Stimulated activated CD8-positive, alpha-beta memory T cell treated with anti-CD3 and anti-CD28 coated beads, Interleukin-7, amount 100 ng/mL, for 1 hour (primary cell): Measurements from ENCODE around the gene GPR153.

Experiments
- DNase-seq, 2 donors: peaks; one replicate each; pipeline ENCODE4 v3.0.0-alpha.2; 2020; ENCODE audit warnings: low read depth in 2 of 2

Gene GPR153

DNA sequence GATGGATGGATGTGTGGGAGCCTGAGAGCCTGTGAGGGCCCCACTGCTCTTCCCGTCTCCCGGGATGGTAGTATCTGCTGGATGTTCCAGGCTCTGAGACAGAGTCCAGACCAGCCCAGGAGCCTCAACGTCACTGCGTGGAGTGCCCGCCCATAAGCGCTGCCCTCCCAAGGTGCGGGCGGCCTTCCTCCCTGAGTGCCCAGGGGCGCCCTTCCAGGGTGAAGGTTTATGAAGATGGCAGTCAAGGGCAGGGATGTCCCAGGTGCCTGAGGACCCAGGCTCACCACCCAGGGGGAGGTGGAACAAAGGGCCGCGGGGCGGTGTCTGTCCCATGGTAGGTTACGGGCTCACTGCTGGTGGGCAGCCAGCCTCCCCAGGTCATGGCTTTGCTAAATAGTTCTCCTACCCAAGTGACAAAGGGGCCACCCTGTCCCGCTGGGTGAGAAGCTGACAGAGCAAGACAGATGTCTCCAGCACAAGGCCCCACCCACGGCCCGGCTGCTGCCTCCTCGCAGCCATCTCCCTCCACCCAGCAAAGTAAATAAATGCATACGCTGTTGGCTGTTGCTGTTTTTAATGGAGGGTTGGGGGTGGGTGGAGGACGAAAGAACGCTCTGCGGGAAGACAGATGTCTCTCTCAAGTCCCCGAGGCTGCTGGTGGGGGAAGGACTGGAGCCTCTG, 9.0 kb upstream of the GPR153 start:
- DNase-seq, result no peak

DNA sequence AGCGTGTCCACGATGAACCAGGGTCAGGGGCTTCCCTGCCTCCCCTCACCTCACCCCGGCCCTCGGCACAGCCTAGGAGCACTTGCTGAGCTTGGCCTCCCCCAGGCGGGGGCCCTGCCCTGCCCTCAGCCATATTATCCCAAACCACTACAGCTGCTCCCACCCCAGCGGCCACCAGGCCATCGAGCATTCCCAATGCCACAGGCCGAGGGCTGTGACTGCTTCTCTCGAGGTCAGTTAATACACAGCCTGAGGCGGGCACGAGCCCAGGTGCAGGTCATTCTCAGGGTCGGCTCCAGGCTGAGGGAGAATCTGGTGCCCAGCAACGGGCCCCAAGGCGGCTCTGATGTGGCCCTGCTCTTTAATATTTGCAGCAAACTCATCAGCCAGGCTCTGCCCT, 8.4 kb upstream of the GPR153 start:
- DNase-seq, result no peak

DNA sequence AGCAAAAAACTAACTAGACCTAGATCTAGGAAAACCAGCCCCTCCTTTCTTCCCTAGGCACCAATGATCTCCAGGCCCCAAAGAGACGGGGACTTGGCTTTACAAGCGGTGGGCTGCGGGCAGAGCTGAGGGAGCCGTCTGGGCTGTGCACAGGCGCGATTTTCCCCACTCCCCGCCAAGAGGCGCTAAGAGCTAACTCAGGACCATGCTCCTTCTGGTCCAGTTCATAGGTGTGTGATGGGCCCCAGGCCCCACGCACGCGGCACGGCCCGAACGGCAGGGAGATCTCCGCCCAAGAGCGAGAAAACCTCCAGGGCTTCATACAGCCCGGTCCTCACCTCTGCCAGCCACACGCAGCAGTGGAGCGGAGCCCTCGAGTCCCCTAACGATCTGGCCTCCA, 7.5 kb upstream of the GPR153 start:
- DNase-seq, result no peak

DNA sequence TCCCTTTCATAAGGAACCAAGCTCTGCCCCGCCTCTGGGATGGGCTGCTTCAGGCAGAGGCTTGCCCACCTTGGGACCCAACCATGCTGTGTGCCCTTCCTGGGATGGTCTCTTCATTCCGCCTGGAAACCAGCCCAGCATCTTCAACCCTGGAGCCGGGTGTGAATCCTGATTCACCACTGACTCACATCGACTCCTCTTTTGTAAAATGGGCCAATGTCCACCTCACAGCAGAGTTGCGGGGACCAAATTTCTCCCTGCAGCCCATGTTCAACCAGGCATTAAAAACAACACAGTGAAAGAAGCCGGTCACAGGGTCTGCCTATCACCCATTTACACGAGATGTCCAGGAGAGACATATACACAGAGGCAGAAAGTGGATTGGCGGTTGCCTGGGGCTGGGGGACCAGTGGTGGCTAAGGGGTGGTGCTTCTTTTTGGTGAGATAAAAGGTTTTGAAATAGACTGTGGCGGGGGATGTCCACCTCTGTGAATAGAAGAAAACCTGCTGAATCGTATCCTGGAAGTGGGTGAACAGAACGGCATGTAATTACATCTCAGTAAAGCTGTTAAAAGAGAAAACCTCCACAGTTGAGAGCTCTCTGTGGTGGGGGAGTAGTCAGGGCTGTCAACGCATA, 6.9 kb upstream of the GPR153 start:
- DNase-seq, result no peak

DNA sequence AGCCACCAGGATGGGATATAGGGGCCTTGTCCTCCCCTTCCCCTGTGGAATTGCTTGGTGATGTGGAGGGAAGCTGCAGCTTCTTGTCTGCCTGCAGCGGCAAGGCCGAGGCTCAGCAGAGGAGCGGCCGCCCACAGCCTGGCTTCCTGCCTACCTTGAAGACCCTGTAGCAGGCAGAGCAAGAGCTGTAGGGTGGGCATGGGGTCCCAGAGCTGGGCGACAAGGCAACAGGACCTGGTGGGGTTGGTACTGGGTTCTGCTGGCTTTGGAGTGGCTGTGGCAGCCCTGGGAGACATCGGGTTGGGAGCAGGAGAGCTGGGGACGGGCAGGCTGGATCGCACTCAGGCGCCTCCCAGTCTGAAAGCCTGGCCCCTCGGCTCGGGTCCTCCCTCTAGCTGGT, 5.7 kb upstream of the GPR153 start:
- no peak for DNase-seq

DNA sequence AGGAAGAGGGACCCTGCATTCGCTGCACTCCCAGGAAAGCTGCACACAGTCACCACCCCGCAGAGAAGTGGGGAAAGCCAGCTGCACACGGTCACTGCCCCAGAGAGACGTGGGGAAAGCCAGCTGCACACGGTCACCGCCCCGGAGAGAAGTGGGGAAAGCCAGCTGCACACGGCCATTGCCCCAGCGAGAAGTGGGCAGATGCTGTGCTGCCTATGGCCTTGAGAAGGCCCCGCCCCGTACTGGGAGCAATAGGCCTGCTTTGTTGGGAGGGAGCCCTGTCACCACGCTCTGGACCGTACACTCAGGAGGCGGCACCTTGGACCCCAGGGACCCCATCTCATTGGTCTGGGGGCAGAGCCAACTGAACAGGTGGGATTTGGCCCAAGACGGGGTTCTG, 4.3 kb upstream of the GPR153 start:
- no peak for DNase-seq

DNA sequence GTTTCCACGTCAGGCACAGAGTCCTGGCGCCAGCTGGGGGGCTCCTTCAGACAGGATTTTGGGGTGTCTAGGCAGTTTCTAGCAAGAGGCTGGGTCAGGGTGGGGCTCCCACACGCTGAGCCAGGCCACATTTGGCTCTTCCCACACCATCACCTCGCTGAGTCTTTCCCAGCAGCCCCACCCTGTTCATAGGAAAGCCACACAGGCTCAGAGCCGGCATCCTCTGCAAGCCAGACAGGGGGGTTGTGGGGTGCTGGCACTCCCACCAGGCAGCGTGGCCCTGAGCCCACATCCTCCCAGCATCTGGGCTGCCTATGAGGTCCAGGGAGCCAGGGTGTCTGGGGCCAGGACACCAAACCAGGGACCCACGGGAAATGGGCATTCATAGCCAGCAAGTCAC, 2.8 kb upstream of the GPR153 start:
- no peak for DNase-seq

DNA sequence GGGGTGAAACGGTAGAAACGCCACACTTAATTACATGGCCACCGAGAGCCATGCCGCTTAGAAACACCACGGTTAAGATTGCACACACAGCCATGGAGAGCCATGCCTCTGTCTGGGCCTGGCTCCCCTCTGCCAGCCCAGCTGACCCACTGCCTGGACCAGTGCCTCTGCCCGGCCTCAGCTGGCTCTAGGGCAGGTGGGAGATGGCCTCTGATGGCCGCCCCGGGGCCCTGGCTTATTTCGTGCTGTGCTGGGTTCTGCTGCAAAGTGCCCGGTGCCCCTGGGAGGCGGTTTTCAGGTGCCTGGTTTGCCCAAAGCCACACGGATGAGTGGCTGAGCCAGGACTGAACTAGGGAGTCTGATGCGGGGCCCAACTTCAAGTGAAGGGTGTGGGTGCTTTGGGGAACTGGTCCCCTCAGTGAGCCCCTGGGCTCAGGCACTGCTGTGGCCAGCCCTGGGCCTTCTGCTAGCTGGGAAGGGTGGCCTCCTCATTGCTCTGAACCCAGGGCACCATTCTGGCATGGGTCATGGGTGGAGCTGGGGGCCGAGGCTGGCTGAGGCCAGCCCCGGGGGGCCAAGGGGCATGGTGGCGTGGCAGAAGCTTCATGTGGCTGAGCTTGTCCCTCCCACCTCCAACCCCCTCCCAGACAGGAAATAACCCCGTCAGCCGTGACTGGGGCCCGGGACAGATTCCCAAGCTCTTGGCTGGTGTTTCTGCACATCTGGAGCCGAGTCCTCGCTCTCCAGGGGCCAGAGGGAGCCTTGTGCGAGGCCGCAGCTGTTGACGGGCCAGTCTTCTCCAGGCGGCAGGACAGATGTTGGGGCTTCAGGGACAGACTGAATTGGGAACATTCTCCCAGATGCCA, 1.9 kb upstream of the GPR153 start:
- DNase-seq, result no peak

DNA sequence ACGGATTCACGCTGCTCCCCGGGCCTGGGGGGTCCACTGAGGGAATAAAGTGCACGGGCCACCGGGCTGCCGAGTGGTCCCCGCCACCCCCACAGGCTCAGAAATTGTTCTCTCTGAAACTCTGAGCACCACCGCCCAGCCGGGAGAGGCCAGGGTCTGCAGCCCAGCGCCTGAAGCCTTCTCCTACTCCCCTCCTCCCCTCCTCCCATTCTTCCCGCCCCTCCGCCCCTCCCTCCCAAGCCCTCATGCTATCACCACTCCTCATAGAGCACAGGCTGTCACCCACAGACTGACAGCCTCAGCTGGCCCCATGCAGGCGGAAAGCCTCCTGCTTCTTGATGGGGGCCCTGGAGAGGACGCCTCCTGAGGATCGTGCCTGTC, 707 bp upstream of the GPR153 start:
- DNase-seq, result no peak

DNA sequence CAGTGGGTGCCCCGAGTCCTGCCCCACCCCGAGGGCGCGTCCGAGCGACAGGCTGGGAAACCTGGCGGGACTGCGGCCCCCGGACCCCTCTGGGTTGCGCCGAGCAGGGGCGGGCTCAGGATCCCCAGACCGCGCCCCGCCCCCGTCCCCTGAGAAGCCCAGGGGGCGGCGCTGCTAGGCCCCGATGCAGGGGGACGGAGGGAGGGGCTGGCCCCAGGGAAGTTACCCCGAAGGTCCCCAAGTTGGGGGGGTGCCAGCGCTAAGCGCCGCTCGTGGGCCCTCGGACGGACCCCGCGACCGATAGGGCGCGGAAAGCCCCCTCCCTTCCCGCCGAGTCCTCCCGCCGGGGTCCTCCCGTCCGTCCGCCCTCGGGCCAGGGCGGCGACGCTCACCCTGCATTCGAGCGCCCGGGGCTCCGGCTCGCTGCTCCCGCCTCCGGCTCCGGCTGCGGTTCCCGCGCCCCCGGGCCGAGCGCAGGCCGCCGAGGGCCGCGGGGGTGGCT, 414 bp downstream of the GPR153 start:
- no peak for DNase-seq

DNA sequence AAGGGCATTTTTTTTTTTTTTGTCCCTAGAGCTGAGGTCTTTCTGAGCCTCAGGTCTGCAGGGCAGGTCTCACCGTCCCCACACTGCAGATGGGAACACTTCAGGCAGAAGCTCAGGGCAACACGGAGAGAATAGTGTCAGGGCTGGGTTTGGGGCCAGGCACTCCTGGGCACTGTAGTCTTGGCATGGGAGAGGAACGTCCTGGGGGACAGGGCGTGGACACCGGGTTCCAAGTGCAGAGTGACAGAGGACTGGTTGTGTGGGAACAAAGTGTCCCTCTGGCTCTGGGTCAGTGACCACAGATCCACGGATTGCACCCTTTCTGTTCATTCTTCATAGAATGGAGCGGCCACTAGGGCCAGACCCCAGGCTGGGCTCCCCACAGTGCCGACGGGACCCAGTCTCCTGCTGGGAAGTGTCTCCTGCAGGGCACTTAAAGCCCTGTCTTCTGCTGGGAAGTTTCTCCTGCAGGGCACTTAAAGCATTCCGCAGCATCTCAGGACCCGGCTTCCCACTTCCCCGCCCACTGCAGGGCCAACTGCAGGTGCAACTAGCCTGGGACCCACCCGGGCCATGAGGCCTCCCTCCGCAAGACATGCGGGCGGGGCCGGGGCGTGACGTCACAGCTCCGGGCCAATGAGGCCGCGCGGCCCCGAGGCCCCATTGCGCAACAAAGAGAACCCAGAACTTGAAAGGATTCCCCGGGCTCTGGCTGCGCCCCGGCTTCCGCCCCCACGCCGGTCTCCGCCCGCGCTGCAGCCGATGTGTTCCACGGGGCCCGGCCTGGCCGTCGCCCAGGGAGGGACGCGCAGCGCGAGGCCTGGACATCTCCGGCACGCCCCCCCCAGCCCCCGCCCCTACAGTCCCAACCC, 1.2 kb downstream of the GPR153 start:
- DNase-seq, result peak; percentile 49 to 58

DNA sequence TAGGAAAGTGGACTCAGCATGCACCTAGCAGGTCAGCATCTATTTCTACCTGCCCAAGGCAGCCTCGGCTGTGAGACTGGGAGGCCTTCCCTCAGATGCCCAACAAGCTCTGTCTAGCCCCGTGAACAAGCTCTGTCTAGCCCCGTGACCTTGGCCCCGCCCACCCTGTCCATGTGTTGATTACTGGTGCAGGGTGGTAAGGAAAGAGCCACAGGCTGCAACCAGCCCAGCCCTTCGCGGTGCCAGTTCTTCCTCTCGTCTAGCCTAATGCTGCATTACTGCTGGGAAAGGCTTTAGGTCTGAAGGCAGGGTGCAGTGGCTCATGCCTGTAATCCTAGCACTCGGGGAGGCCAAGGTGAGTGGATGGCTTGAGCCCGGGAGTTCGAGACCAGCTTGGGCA, 2.2 kb downstream of the GPR153 start:
- no peak for DNase-seq

DNA sequence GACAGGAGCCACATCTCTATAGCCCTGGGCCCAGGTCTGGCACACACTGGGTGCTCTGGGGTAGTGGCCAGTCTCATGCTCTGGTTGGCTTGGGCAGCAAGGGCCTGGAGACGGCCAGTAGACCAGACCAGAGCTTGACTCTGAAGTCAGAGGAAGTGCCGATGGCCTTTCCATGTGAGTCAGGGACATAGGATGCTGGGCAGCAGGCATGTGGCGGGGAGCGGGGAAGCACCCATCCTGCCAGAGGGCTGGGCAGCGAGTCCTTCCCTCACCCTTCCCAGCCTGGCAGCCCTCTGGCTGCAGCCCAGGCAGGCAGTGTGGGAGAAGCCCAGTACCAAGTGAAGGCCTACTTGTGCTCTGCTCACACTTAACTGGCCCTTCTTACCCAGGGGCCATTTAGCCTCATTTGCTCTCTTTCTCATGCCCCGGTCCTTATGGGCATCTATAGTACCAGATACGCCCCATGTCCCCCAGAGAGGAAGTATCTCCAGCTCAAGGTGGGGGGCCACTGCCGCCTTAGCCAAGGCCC, 3.3 kb downstream of the GPR153 start:
- no peak for DNase-seq

DNA sequence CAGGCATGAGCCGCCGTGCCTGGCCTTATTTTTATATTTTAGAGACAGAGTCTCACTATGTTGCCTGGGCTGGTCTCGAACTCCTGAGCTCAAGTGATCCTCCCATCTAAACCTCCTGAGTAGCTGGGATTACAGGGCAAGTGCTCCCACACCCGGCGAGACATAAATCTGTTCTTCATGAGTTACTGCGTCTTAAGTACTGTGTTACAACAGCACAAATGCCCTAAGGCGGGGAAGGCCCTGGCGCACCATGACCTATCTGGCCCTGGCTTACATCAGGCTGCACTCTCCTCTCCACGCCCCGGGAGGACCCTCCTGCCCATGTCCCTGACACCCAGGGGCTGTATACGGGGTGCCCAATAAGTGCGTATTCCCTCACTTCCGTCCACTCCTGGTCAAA, 4.3 kb downstream of the GPR153 start:
- no peak for DNase-seq

DNA sequence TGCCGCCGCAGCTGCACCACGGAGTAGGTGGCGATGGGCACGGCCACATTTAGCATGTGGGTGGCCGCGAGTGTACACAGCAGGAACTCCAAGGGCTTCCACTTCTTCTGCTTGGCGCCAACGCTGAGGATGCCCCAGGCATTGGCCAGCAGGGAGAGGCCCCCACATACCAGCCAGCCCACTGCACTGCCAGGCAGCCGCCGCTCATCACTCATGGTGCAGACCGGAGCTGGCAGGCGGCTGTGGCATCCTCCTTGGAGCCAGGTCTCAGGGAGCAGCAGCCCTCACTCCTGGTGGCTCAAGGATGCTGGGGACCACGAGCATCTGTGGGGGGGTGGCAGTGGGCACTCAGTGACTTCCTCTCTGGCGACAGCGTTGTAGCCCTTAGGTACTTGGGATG, 6.2 kb downstream of the GPR153 start:
- DNase-seq, result no peak

DNA sequence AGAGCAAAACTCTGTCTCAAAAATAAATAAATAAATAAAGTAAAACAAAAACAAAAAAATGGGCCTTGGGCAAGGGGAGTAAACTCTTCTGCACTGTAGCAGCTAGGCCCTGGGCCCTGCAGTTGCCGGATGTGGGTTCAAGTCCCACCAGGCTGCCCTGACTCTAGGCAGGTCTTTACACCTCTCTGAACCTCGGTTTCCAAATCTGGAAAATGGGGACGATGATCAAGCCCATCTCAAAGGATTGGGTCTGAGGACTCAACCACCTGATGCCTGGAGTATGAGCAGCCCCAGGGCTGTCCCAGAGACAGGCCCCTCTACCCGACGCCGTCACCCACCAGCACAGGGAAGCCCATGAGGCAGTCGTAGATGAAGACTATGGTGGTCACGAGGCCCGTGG, 7.5 kb downstream of the GPR153 start:
- no peak for DNase-seq

DNA sequence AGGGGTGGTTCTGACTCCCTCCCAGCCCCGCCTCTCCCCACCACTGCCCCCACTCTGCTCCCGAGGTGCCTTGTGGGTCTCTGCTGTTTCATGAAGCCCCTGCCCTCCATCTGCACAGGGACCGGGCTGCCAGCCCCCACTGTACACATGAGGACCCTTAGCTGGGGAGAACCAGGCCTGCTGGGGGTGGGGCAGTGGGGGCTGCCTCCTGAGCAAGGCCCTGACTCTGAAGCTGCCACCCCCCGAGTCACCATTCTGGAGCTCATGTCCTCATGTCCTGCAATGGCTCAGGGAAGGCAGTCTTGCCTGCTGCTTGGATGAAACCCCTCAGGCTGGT, 8.6 kb downstream of the GPR153 start:
- no peak for DNase-seq

DNA sequence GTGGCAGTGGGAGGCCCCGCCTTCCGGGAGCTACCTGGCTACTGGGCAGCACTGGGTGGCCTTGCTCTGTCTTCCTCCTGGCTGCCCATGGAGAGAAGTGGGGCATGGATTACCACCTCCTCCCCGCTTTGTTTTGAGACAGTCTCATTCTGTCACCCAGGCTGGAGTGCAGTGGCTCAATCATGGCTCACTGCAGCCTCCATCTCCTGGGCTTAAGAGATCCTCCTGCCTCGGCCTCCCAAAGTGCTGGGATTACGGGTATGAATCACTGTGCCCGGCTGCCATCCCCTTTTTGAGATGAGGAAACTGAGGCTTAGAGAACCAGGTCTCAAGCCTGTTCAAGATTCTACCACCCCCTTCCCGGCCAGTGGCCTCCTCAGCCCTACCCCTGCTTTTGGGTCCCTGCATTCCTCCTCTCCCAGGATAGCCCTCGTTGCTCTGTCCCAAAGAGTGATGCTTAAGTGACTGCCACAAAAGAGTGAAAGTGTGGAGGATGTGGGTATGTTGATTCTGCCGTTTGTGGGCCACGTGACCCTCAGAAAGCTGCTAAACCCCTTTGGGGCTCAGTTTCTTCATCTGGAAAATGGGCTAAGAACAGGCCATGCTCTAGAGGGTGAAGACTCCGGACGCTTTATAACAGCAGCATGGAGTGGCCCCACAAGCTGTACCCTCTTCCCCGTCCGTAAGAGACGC, 9.1 kb downstream of the GPR153 start:
- no peak for DNase-seq

DNA sequence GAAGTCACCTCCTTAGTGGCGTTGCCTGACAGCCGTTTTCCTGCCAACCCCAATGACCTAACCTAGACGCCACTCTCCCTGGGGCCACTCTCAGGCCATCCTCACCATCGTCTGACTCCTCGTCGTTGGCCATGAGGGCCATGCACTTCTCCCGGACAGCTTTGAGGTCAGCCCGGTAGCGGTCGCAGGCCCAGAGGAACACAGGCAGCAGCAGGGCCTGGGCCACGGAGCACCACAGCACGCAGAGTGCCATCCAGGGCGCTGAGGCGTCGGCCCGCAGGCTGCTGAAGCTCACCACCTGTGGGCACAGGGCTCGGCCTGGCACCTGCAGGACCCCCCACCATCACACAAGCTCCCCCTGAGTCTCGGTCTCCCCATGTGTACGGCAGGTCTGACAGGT, 9.7 kb downstream of the GPR153 start:
- no peak for DNase-seq

DNA sequence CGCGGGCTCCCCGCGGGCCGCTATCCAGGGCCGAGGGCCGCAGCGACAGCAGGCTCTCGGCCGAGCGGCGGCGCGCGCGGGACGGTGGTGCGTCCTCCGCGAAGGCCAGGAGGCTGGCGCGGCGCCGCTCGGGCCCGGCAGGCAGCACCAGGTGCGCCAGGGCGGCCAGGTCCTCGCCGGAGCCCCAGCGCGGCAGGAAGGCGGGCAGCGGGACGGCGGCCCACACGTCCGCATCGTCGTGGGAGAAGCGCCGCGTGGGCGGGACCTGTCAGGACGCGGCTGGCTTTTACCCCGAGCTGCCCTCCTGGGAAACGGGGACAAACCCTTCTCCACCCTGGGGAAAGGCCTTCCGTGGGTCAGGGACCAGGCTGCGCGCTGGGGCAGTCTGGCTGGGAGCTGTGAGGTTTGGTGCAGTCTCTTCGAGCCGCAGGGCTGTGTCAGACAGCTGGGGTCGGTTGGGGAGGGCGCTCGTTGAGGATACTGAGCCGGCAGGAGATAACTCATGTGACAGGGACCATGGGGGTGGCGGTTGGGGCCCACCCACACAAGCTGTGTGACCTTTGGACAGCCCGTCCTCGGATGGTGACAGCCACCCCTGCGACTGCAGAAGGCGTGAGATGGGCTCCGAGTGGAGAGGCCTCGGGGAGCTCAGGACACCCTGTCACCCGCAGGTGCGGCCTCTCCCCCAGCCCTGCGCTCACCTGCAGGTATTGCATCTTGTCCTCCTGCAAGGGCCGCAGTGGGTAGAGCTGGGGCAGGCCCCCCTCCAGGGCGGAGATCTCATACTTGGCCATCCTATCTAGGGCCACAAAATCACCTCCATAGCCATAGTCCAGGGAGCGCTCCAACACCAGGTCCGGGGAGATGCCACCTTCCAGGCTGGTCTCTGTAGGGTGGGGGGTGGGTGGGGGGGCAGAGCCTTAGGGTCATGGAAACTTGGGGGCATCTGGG, 10.9 kb downstream of the GPR153 start:
- DNase-seq, result no peak
